AG09309 (cell line): Measurements from ENCODE around the gene HPCAL4.

Experiments used
- DNase-seq: peaks from one replicate; pipeline ENCODE4 v3.0.0-alpha.2; 2010; ENCODE audit warnings: low read depth
- H3K4me3 ChIP-seq: 2 replicates; pipeline ENCODE4 v1.5.1; 2011; ENCODE audit warnings: mild to moderate bottlenecking, low read depth, low read length, moderate library complexity; ENCODE audit not compliant: control insufficient read depth
- TF ChIP-seq, protein P1 (sequence below): IDR thresholded peaks from 2 replicates; pipeline ENCODE4 v1.5.1; 2011; ENCODE audit warnings: mild to moderate bottlenecking, low read depth, low read length, inconsistent platforms; ENCODE audit not compliant: insufficient read depth, control insufficient read depth; ENCODE audit errors: missing control alignments

Gene HPCAL4

DNA sequence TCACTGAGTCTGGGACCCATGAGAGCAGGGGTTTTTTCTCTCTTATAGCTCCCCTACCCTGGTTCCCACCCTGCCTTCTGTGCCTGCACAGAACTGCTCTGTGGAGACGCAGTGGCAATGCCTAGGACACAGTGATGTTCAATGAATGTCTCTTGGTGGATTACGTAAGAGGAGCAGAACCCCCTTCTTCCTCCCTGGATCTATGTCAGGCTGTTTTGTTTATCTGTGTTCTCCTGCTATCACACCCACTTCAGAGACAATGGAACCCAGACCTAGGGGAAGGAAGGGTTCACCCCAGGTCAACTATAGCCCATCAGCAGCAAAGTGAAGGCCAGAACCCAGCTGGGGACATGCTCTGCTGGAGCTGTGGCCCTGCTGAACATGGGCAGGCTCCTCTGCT is 2.0 kb downstream of the HPCAL4 start:
- TF ChIP-seq, protein P1, sequence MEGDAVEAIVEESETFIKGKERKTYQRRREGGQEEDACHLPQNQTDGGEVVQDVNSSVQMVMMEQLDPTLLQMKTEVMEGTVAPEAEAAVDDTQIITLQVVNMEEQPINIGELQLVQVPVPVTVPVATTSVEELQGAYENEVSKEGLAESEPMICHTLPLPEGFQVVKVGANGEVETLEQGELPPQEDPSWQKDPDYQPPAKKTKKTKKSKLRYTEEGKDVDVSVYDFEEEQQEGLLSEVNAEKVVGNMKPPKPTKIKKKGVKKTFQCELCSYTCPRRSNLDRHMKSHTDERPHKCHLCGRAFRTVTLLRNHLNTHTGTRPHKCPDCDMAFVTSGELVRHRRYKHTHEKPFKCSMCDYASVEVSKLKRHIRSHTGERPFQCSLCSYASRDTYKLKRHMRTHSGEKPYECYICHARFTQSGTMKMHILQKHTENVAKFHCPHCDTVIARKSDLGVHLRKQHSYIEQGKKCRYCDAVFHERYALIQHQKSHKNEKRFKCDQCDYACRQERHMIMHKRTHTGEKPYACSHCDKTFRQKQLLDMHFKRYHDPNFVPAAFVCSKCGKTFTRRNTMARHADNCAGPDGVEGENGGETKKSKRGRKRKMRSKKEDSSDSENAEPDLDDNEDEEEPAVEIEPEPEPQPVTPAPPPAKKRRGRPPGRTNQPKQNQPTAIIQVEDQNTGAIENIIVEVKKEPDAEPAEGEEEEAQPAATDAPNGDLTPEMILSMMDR, result no peak
- DNase-seq, result no peak
- H3K4me3 ChIP-seq, result no peak overlapping the region

DNA sequence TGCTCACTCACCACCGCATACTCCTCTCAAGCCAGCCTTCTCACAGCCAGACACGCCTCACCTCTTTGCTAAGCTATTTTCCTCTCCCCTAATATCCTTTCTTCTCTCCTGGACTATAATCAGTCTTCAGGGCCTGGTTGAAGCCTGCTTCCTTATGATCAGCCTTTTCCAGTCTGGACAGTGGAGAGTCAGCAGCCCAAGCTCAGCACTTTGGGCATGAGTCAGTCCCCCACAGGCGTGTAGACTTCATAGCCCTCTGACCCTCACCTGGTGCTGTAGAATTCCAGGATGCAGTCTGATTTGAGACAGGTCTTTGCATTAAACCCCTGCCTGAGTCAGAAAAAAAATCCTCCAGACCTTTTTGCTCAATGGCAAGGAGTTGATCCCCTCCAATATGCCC is 2.5 kb downstream of the HPCAL4 start:
- TF ChIP-seq, protein P1, result no peak
- DNase-seq, result no peak
- H3K4me3 ChIP-seq, result no peak overlapping the region

DNA sequence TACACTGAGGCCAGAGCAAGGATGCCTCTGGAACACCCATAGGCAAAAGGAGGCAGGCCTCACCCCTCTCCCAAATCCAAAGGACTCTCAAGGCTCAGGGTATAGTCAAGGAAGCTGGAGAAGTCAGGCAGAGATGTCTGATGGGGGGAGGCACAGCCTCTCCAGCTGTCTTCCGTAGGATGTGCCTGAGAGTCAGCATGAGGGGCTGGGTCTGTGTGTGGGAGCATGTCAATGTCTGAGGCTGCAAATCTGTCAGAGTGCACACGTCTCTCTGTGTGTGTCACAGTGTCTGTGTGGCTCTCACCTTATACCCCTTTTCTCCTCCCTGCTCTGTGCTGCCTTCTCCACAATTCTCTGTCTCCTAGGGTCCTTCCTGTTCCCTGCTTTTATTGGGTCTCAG is 4.0 kb downstream of the HPCAL4 start:
- no peak overlapping the region for H3K4me3 ChIP-seq
- DNase-seq, result no peak
- TF ChIP-seq, protein P1, result no peak

DNA sequence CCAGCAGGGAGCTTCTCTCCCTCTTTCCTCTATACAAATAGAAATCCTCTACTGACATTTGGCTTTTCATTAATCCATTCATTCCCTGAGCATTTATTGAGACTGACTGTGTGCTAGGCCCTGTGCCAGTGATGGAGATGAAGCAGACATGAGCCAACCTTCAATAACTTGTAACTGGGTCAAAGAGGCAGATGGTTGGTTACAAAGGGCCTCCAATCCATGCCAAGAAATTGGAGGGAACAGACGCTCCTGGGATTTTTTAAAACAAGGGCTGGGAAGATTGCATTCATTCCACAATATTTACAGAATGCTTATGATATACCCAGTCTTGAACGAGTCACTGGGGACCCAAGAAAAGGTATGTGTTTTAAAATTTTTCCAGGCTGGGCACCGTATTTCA is 6.2 kb downstream of the HPCAL4 start:
- no peak overlapping the region for H3K4me3 ChIP-seq
- TF ChIP-seq, protein P1, result no peak
- DNase-seq, result no peak

DNA sequence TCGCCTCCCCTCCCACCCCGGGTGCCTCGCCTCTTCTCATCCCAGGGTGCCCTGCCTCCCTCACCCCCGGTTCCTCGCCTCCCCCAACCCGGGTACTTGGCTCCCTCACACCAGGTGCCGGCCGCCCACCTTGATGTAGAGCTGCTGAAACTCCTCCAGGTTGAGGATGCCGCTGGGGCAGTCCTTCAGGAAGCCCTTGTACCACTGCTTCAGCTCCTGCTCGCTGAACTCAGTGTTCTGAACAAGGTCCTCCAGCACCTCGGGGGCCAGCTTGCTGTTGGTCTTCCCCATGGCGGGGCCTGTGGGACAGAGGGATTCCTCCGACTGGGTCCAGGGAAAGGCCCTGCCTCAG is 6.9 kb downstream of the HPCAL4 start:
- no peak for DNase-seq
- H3K4me3 ChIP-seq, result no peak overlapping the region
- TF ChIP-seq, protein P1, result no peak

DNA sequence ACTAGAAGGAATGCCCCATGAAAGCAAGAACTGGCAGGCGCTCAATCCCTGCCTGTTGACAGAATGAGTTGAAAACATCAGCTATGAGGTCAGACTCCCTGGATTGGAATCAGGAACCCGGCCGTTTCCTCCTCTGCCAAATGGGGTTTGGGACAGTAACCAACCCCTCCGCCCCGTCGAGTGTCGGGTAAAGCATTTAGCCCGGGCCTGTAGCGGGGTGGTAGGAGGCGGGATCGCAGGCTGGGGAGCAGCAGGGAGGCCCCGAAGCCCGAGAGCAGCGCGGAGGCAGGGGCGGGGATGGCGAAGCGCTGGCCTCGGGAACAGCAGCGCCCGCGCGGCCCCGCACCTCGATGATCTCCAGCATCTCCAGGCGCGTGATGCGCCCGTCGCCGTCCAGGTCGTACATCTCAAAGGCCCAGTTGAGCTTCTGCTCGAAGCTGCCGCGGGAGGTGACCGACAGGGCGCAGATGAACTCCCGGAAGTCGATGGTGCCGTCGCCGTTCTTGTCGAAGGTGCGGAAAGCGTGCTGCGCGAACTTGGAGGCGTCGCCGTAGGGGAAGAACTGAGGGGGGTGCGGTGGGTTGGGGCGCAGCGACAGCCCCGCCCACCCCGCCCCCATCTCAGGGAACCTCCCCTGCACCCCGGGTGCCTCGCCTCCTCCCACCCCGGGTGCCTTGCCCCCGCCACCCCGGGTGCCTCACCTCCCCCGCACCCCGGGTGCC is 7.5 kb downstream of the HPCAL4 start:
- no peak overlapping the region for H3K4me3 ChIP-seq
- TF ChIP-seq, protein P1, result no peak
- no peak for DNase-seq
